ENCODE measurements around the gene IPO8.

- TF ChIP-seq USF2 (IDR thresholded peaks at IDR 0.05; ENCODE audit: low read length) (no peak), POLR2A (IDR thresholded peaks at IDR 0.05; ENCODE audit: control extremely low read depth in 1 of 2, low read depth in 2 of 2, low read length in 2 of 2) (no peak), RFX5 (IDR thresholded peaks at IDR 0.05; ENCODE audit: borderline replicate concordance, low read depth, low read length) (no peak), SP1 (IDR thresholded peaks at IDR 0.05; ENCODE audit: low read depth, low read length) (no peak), POLR2AphosphoS5 (IDR thresholded peaks at IDR 0.05; ENCODE audit: low read depth, low read length) (no peak), FOSL1 (IDR thresholded peaks at IDR 0.05; ENCODE audit: insufficient read depth, low read depth, low read length) (no peak), CHD2 (IDR thresholded peaks at IDR 0.05; ENCODE audit: low read length) (no peak), TAF1 (IDR thresholded peaks at IDR 0.05; ENCODE audit: low read depth, low read length) (no peak), HDAC6 (IDR thresholded peaks at IDR 0.05; ENCODE audit: low read depth, low read length) (no peak), EZH2 (IDR thresholded peaks at IDR 0.05; ENCODE audit: low read depth, low read length, severe bottlenecking) (no peak), NANOG (IDR thresholded peaks at IDR 0.05; ENCODE audit: insufficient read depth, low read depth, low read length, poor library complexity, severe bottlenecking) (no peak)
- TF ChIP-seq, protein P1, sequence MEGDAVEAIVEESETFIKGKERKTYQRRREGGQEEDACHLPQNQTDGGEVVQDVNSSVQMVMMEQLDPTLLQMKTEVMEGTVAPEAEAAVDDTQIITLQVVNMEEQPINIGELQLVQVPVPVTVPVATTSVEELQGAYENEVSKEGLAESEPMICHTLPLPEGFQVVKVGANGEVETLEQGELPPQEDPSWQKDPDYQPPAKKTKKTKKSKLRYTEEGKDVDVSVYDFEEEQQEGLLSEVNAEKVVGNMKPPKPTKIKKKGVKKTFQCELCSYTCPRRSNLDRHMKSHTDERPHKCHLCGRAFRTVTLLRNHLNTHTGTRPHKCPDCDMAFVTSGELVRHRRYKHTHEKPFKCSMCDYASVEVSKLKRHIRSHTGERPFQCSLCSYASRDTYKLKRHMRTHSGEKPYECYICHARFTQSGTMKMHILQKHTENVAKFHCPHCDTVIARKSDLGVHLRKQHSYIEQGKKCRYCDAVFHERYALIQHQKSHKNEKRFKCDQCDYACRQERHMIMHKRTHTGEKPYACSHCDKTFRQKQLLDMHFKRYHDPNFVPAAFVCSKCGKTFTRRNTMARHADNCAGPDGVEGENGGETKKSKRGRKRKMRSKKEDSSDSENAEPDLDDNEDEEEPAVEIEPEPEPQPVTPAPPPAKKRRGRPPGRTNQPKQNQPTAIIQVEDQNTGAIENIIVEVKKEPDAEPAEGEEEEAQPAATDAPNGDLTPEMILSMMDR (IDR thresholded peaks at IDR 0.05; ENCODE audit: control extremely low read depth in 1 of 3, insufficient read depth in 1 of 3, low read depth in 1 of 3, low read length in 3 of 3) = no peak
- TF ChIP-seq, protein P2, sequence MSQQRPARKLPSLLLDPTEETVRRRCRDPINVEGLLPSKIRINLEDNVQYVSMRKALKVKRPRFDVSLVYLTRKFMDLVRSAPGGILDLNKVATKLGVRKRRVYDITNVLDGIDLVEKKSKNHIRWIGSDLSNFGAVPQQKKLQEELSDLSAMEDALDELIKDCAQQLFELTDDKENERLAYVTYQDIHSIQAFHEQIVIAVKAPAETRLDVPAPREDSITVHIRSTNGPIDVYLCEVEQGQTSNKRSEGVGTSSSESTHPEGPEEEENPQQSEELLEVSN (IDR thresholded peaks at IDR 0.05) = no peak
These were observed 1.1 kb downstream of the IPO8 start for GRCh38 chr12:30694412-30695198.
